Astrocyte (in vitro differentiated cells and primary cell): Measurements from ENCODE around the gene ING2. TPM values are rescaled to one million over a fixed set of nuclear protein-coding genes. Genes with fewer than 3 reads are reported as not detected.
"Not testable (repeated sequence)": the region's sequence is repeated elsewhere in the genome, so short reads cannot be mapped to it uniquely, and the experiment has no call there.

ENCODE experiments used
- DNase-seq: peaks from one replicate; pipeline ENCODE4 v3.0.0-alpha.2; 2010; ENCODE audit warnings: low read depth
- FAIRE-seq: peaks from 2 replicates; lab custom pipeline; 2011; peaks lifted over from hg19 to GRCh38; lab: Jason Lieb, UNC
- H2AFZ ChIP-seq: 2 replicates; pipeline ENCODE4 v1.6.0; 2012; ENCODE audit warnings: low read depth, low read length, inconsistent platforms
- H3K27ac ChIP-seq: 2 replicates; pipeline ENCODE4 v1.5.1; 2011; ENCODE audit warnings: low read depth, low read length, inconsistent platforms
- H3K27me3 ChIP-seq: 2 replicates; pipeline ENCODE4 v1.6.0; 2011; ENCODE audit warnings: low read length, inconsistent platforms; ENCODE audit not compliant: insufficient read depth
- H3K36me3 ChIP-seq: 2 replicates; pipeline ENCODE4 v1.5.1; 2011; ENCODE audit warnings: low read length, inconsistent platforms; ENCODE audit not compliant: insufficient read depth
- H3K4me1 ChIP-seq: 2 replicates; pipeline ENCODE4 v1.5.1; 2011; ENCODE audit warnings: low read length, inconsistent platforms; ENCODE audit not compliant: insufficient read depth
- H3K4me2 ChIP-seq: 2 replicates; pipeline ENCODE4 v1.6.0; 2012; ENCODE audit warnings: low read length, inconsistent platforms
- H3K4me3 ChIP-seq: 2 replicates; pipeline ENCODE4 v1.5.1; 2011; ENCODE audit warnings: low read depth, mild to moderate bottlenecking, low read length, inconsistent platforms; ENCODE audit not compliant: insufficient read depth
- H3K79me2 ChIP-seq: 2 replicates; pipeline ENCODE4 v1.6.0; 2012; ENCODE audit warnings: mild to moderate bottlenecking, low read length, inconsistent platforms; ENCODE audit not compliant: insufficient read depth
- H3K9ac ChIP-seq: 2 replicates; pipeline ENCODE4 v1.6.0; 2012; ENCODE audit warnings: mild to moderate bottlenecking, low read length, inconsistent platforms
- H3K9me3 ChIP-seq: 2 replicates; pipeline ENCODE4 v1.5.1; 2012; ENCODE audit warnings: low read depth, mild to moderate bottlenecking, low read length, inconsistent platforms; ENCODE audit not compliant: insufficient read depth
- H4K20me1 ChIP-seq: 2 replicates; pipeline ENCODE4 v1.6.0; 2012; ENCODE audit warnings: low read length, inconsistent platforms; ENCODE audit not compliant: insufficient read depth
- H3K27ac Mint-ChIP-seq: one replicate; pipeline ENCODE4 v1.8.0; 2021; ENCODE audit warnings: mild to moderate bottlenecking, mixed read lengths; ENCODE audit not compliant: unreplicated experiment
- H3K27me3 Mint-ChIP-seq: one replicate; pipeline ENCODE4 v1.8.0; 2021; ENCODE audit warnings: low read depth, mixed read lengths; ENCODE audit not compliant: unreplicated experiment
- H3K36me3 Mint-ChIP-seq: one replicate; pipeline ENCODE4 v1.8.0; 2021; ENCODE audit warnings: low read depth, mixed read lengths; ENCODE audit not compliant: unreplicated experiment
- H3K4me1 Mint-ChIP-seq: one replicate; pipeline ENCODE4 v1.8.0; 2021; ENCODE audit warnings: low read depth, mixed read lengths; ENCODE audit not compliant: unreplicated experiment
- H3K4me3 Mint-ChIP-seq: one replicate; pipeline ENCODE4 v1.8.0; 2021; ENCODE audit warnings: mild to moderate bottlenecking, moderate library complexity, mixed read lengths; ENCODE audit not compliant: unreplicated experiment
- H3K9me3 Mint-ChIP-seq: one replicate; pipeline ENCODE4 v1.8.0; 2021; ENCODE audit warnings: mild to moderate bottlenecking, mixed read lengths; ENCODE audit not compliant: unreplicated experiment
- EZH2 ChIP-seq: IDR thresholded peaks from 2 replicates; pipeline ENCODE4 v1.6.1; 2012; ENCODE audit warnings: mild to moderate bottlenecking, low read length, inconsistent platforms; ENCODE audit not compliant: insufficient read depth
- total RNA-seq: library from RNA; stranded (reverse); gene quantifications from 2 replicates; pipeline ENCODE4 v1.2.1, GENCODE V29; 2021
- TF ChIP-seq, protein P1 (sequence below): IDR thresholded peaks from 2 replicates; pipeline ENCODE4 v1.5.1; 2011; ENCODE audit warnings: low read depth, mild to moderate bottlenecking, inconsistent platforms, low read length, moderate library complexity; ENCODE audit not compliant: insufficient read depth

The ING2 gene
- total RNA-seq, 1 donor from 2014 or later: 10.3 TPM

DNA sequence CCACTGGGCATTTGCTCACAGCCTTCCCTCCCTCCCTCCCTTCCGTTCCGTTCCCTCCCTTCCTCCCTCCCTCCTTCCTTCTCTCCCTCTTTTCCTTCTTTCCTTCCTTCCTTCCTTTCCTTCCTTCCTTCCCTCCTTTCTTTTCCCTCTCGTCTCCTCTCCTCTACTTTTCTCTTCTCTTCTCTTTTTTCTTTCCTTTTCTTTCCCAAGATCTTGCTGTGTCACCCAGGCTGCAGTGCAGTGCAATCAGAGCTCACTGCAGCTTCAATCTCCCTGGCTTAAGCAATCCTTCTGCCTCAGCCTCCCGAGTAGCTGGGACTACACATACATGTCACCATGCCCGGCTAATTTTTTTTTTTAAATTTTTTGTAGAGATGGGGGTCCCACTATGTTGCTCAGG lies 26.7 kb upstream of the ING2 start:
- peaks cover 5% of the 10 kb centered on the region for H3K27me3 Mint-ChIP-seq
- Histone ChIP-seq H3K79me2 (no peaks in the 10 kb centered on the region), H3K4me3 (no peak overlapping the region), H3K36me3 (no peaks in the 10 kb centered on the region), H2AFZ (no peak overlapping the region), H4K20me1 (no peaks in the 10 kb centered on the region), H3K4me2 (no peak overlapping the region), H3K4me1 (no peaks in the 10 kb centered on the region), H3K27ac (no peak overlapping the region), H3K9me3 (no peaks in the 10 kb centered on the region), H3K27me3 (no peaks in the 10 kb centered on the region), H3K9ac (no peak overlapping the region)
- H3K4me1 Mint-ChIP-seq: no peaks in the 10 kb centered on the region
- H3K9me3 Mint-ChIP-seq: no peaks in the 10 kb centered on the region
- FAIRE-seq (no peak), DNase-seq (no peak)
- no peak for TF ChIP-seq EZH2
- TF ChIP-seq, protein P1, sequence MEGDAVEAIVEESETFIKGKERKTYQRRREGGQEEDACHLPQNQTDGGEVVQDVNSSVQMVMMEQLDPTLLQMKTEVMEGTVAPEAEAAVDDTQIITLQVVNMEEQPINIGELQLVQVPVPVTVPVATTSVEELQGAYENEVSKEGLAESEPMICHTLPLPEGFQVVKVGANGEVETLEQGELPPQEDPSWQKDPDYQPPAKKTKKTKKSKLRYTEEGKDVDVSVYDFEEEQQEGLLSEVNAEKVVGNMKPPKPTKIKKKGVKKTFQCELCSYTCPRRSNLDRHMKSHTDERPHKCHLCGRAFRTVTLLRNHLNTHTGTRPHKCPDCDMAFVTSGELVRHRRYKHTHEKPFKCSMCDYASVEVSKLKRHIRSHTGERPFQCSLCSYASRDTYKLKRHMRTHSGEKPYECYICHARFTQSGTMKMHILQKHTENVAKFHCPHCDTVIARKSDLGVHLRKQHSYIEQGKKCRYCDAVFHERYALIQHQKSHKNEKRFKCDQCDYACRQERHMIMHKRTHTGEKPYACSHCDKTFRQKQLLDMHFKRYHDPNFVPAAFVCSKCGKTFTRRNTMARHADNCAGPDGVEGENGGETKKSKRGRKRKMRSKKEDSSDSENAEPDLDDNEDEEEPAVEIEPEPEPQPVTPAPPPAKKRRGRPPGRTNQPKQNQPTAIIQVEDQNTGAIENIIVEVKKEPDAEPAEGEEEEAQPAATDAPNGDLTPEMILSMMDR: no peak
- peaks cover 2% of the 10 kb centered on the region for H3K36me3 Mint-ChIP-seq
- H3K4me3 Mint-ChIP-seq: no peak overlapping the region
- no peak overlapping the region for H3K27ac Mint-ChIP-seq

DNA sequence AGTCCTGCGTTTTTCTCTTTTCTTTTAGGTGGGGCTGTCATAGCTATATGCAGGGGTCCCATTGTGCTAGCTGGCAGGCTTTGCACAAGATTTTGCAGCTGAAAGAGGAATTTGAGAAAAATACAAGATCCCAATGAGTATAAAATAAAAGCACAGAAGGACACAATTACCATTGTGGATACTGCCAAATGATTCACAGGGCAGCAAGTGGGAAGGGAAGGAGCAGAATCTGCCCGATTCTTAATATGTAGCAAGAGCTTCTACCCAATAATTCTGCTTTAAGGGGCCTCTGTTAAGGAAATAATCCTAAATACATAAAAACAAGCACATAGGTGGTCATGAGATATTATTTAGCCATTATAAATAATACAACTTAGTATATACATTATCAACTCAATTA lies 25.9 kb upstream of the ING2 start:
- Histone ChIP-seq H3K79me2 (no peaks in the 10 kb centered on the region), H3K9me3 (no peaks in the 10 kb centered on the region), H2AFZ (no peak overlapping the region), H4K20me1 (no peaks in the 10 kb centered on the region), H3K27ac (no peak overlapping the region), H3K4me1 (no peaks in the 10 kb centered on the region), H3K4me3 (no peak overlapping the region), H3K27me3 (no peaks in the 10 kb centered on the region), H3K36me3 (no peaks in the 10 kb centered on the region), H3K4me2 (no peak overlapping the region), H3K9ac (no peak overlapping the region)
- H3K36me3 Mint-ChIP-seq: peaks cover 2% of the 10 kb centered on the region
- H3K27ac Mint-ChIP-seq: no peak overlapping the region
- no peak for DNase-seq
- FAIRE-seq: no peak
- peaks cover 5% of the 10 kb centered on the region for H3K27me3 Mint-ChIP-seq
- no peak overlapping the region for H3K4me3 Mint-ChIP-seq
- TF ChIP-seq, protein P1: no peak
- no peak for TF ChIP-seq EZH2
- H3K4me1 Mint-ChIP-seq: no peaks in the 10 kb centered on the region
- H3K9me3 Mint-ChIP-seq: peaks cover 2% of the 10 kb centered on the region

- H2AFZ ChIP-seq, H3K4me3 Mint-ChIP-seq: not testable (repeated sequence)
Observed at GRCh38 chr4:183482515-183483095, 22.3 kb upstream of the ING2 start.

More at GRCh38 chr4:183482515-183483095, 22.3 kb upstream of the ING2 start:
- not testable (repeated sequence) for FAIRE-seq, H3K9ac ChIP-seq, H3K9me3 Mint-ChIP-seq, H3K36me3 ChIP-seq, DNase-seq, H4K20me1 ChIP-seq, H3K4me2 ChIP-seq, H3K27me3 ChIP-seq, H3K4me1 ChIP-seq, H3K79me2 ChIP-seq, H3K4me1 Mint-ChIP-seq, H3K9me3 ChIP-seq, H3K27me3 Mint-ChIP-seq, H3K27ac Mint-ChIP-seq, H3K27ac ChIP-seq, H3K36me3 Mint-ChIP-seq, H3K4me3 ChIP-seq
